Psoas muscle (tissue), 8 donors: Measurements from ENCODE around the gene HCFC1R1. TPM values are rescaled to one million over a fixed set of nuclear protein-coding genes. Genes with fewer than 3 reads are reported as not detected.

ENCODE experiments used
- ATAC-seq, 4 donors: fragments of 200-7000 bp; cut with Tn5 transposase; one replicate each; pipeline ENCODE4 v1.9.1; 2020; ENCODE audit warnings: moderate library complexity in 3 of 4, mild to moderate bottlenecking in 2 of 4
- DNase-seq, 2 donors: peaks; one replicate each; pipeline ENCODE4 v3.0.0-alpha.2; 2020
- H3K27ac ChIP-seq: fragments of 200-600 bp; one replicate; pipeline ENCODE4 v1.8.0; 2022
- H3K27me3 ChIP-seq, 3 donors: fragments of 200-600 bp in 1 of 3; one replicate each; pipeline versions ENCODE4 v1.6.1 to v1.8.0; 2013 to 2022; ENCODE audit warnings: low read length in 2 of 3, mild to moderate bottlenecking in 2 of 3, moderate library complexity in 1 of 3; ENCODE audit not compliant: insufficient read depth in 3 of 3
- H3K36me3 ChIP-seq, 2 donors: fragments of 200-600 bp in 1 of 2; one replicate each; pipeline versions ENCODE4 v1.6.1 to v1.8.0; 2013 to 2022; ENCODE audit warnings: low read depth in 1 of 2, mild to moderate bottlenecking in 1 of 2, moderate library complexity in 1 of 2; ENCODE audit not compliant: insufficient read depth in 1 of 2
- H3K4me1 ChIP-seq: fragments of 200-600 bp; one replicate; pipeline ENCODE4 v1.8.0; 2022
- H3K4me3 ChIP-seq: fragments of 200-600 bp; one replicate; pipeline ENCODE4 v1.8.0; 2022; ENCODE audit warnings: mild to moderate bottlenecking
- H3K9me3 ChIP-seq: fragments of 200-600 bp; one replicate; pipeline ENCODE4 v1.8.0; 2022
- CTCF ChIP-seq: fragments of 200-600 bp; IDR thresholded peaks from one replicate; pipeline ENCODE4 v1.8.0; 2022; ENCODE audit warnings: antibody characterized with exemption
- WGBS, 3 donors: extraction: QIAGEN DNeasy Blood & Tissue Kit; methylation state at CpG; one replicate each; pipeline versions ENCODE4 v1.1.6 to v1.1.7; 2013; 5-methylcytosine and 5-hydroxymethylcytosine counted together
- intact Hi-C, 2 donors: fragments of 100-400 bp; cut with DNase I; formaldehyde crosslinking; loops; one replicate each; pipeline versions ENCODE4 v1.11.0 to v1.14.2; 2022
- polyA plus RNA-seq, 3 donors: library from polyadenylated mRNA; stranded (reverse); fragments of 200-250 nt; gene quantifications; one replicate each; pipeline ENCODE4 v1.2.3, GENCODE V29; 2013
- total RNA-seq, 4 donors: library from RNA; stranded (reverse); fragmentation: NEBNext Ultra II Directional in 2 of 4; extraction: Animal tissue kit (Norgen Biotek cat#: 25700) in 2 of 4; gene quantifications; one replicate each; pipeline versions ENCODE4 v1.2.1 to v1.2.4, GENCODE V29; 2021 to 2023
- donor health status: healthy with polysubstance abuse.
- donor health status: DM: no; HTN: no; CAD: no; lungs with moderate emphysema.
- donor health status: Bipolar disorder and iron deficiency.
- donor health status: healthy.
- donor health status: DM: yes; HTN: yes; CAD: no.
- donor health status: DM: no; HTN: no; CAD: no.
- donor health status: DM: no; HTN: no; CAD: no.
- donor health status: DM: yes; HTN: yes; CAD: no.

HCFC1R1 gene
- total and polyA plus RNA-seq, 7 donors, result 65.1 to 258 (median 160) TPM

DNA sequence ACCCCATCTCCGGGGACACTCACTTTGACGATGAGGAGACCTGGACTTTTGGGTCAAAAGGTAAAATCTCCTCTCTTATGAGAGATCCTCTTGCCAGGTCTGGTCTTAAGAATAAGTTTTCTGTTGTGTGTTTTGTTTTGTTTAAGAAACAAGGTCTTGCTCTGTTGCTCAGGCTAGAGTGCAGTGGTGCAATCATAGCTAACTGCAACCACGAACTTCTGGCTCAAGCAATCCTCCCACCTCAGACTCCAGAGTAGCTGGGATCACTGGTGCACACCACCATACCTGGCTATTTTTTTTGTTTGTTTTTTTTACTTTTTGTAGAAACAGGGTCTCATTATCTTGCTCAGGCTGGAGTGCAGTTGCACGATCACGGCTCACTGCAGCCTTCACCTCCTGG is 26.7 kb upstream of the HCFC1R1 start:
- no peak for TF ChIP-seq CTCF
- H3K36me3 ChIP-seq, result no peaks in the 10 kb centered on the region
- WGBS, 3 donors, result 70 to 79% (median 71%) methylated on average over 5 of the region's 5 CpGs
- intact Hi-C loops, result no loop called here
- no peaks in the 10 kb centered on the region for H3K9me3 ChIP-seq
- H3K27me3 ChIP-seq, result peaks cover 0 to 40% (median 18%) of the 10 kb centered on the region in 3 donors
- H3K27ac ChIP-seq, result no peak overlapping the region
- H3K4me3 ChIP-seq, result no peak overlapping the region
- no peak for ATAC-seq
- DNase-seq, result no peak
- peaks cover 8% of the 10 kb centered on the region for H3K4me1 ChIP-seq

DNA sequence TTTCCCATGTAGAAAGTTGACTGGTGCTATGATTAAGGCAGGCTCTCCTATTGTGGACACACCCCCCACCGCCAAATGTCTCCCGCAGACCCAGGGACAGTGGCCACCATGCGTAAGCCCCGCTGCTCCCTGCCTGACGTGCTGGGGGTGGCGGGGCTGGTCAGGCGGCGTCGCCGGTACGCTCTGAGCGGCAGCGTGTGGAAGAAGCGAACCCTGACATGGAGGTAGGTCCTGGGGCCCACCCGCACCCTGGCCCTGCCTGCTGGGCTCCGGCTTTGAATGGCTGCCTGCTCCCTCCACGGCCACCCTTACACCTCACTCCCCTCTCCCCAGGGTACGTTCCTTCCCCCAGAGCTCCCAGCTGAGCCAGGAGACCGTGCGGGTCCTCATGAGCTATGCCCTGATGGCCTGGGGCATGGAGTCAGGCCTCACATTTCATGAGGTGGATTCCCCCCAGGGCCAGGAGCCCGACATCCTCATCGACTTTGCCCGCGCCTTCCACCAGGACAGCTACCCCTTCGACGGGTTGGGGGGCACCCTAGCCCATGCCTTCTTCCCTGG is 26.3 kb upstream of the HCFC1R1 start:
- no peak overlapping the region for H3K4me3 ChIP-seq
- ATAC-seq (no peak), DNase-seq (no peak)
- H3K27ac ChIP-seq, result no peak overlapping the region
- no peaks in the 10 kb centered on the region for H3K9me3 ChIP-seq
- intact Hi-C loops, result no loop called here
- H3K4me1 ChIP-seq, result peaks cover 11% of the 10 kb centered on the region
- TF ChIP-seq CTCF, result no peak
- WGBS, 3 donors, result 75 to 81% (median 79%) methylated on average over 24 to 26 of the region's 26 CpGs
- no peaks in the 10 kb centered on the region for H3K36me3 ChIP-seq
- peaks cover 0 to 45% (median 20%) of the 10 kb centered on the region in 3 donors for H3K27me3 ChIP-seq

- Histone ChIP-seq H3K4me3 (peak overlapping the region; percentile 66), H3K36me3 (no peaks in the 10 kb centered on the region), H3K4me1 (peaks cover 11% of the 10 kb centered on the region), H3K27me3 (peaks cover 0 to 68% (median 30%) of the 10 kb centered on the region in 3 donors), H3K27ac (no peak overlapping the region), H3K9me3 (no peaks in the 10 kb centered on the region)
- 14 to 18% (median 14%) methylated on average over 9 to 13 of the region's 13 CpGs for WGBS, 3 donors
- intact Hi-C loops, result no loop called here
- no peak for TF ChIP-seq CTCF
- no peak for ATAC-seq
- no peak for DNase-seq
Observed at GRCh38 chr16:3047387-3047720, 23.6 kb upstream of the HCFC1R1 start.

DNA sequence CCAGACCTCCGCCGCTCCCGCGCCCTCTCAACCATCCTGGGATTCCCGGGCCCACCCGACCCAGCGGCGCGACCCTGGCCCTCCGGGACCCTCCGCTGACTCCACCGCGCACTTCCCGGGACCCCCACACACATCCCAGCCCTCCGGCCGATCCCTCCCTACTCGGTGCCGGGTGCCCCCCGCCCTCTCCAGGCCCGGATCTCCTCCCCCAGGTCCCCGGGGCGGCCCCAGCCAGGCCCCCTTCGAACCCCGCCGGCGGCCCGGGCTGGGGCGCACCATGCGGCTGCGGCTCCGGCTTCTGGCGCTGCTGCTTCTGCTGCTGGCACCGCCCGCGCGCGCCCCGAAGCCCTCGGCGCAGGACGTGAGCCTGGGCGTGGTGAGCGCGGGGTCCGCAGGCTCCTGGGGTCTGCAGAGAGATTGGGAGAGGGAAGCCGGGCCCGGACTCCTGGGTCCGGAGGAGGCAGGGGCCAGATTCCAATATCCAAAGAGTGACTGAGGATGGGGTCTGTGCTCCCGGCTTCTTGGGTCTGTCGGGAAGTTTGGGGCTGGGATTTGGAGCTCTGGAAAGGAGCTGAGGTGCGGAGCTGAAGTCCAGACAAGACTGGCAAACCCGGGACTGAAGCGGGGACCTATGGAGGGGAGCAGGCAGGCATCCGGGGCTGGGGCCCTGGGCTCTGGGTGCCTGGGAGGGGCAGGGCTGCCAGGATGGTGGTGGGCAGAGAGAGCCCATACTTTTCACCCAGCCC is 23.1 kb upstream of the HCFC1R1 start:
- DNase-seq, result no peak
- no peak overlapping the region for H3K27ac ChIP-seq
- ATAC-seq, result peak in 2 of 4 donors; percentile 4 to 10
- no peak for TF ChIP-seq CTCF
- H3K4me1 ChIP-seq, result peaks cover 11% of the 10 kb centered on the region
- WGBS, 3 donors, result 2 to 3% (median 2%) methylated on average over 24 to 54 of the region's 54 CpGs
- H3K4me3 ChIP-seq, result peak overlapping the region; percentile 66
- no peaks in the 10 kb centered on the region for H3K36me3 ChIP-seq
- peaks cover 0 to 69% (median 34%) of the 10 kb centered on the region in 3 donors for H3K27me3 ChIP-seq
- no peaks in the 10 kb centered on the region for H3K9me3 ChIP-seq
- intact Hi-C loops, result no loop called here
